ENCODE measurements around the gene TPM1.

Gene TPM1

DNA sequence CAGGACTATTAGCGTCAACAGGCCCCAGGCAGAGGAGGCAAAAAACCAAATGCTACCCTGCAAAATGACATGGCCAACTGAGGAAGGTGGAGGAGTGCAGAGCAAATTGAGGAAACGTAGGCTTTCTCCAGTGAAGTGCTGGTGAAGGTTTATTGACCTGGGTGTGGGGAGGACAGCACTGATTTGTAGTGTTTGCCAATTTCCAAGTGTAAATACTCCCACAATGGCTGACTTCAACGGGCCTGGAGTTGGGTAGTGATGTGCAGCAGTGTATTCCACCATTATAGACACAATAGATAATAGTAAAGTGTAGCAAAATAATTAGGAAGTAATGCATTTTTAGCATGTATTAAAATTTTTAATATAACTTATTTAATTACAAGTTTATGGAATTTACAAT is 32.2 kb upstream of the TPM1 start:
- TF ChIP-seq, protein P1, sequence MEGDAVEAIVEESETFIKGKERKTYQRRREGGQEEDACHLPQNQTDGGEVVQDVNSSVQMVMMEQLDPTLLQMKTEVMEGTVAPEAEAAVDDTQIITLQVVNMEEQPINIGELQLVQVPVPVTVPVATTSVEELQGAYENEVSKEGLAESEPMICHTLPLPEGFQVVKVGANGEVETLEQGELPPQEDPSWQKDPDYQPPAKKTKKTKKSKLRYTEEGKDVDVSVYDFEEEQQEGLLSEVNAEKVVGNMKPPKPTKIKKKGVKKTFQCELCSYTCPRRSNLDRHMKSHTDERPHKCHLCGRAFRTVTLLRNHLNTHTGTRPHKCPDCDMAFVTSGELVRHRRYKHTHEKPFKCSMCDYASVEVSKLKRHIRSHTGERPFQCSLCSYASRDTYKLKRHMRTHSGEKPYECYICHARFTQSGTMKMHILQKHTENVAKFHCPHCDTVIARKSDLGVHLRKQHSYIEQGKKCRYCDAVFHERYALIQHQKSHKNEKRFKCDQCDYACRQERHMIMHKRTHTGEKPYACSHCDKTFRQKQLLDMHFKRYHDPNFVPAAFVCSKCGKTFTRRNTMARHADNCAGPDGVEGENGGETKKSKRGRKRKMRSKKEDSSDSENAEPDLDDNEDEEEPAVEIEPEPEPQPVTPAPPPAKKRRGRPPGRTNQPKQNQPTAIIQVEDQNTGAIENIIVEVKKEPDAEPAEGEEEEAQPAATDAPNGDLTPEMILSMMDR (conservative IDR thresholded peaks at IDR 0.05; ENCODE audit: low read depth, low read length), result no peak
- no peak for DNase-seq (ENCODE audit: low read depth)
- H3K4me3 ChIP-seq (ENCODE audit: low read depth, low read length), result no peak overlapping the region

DNA sequence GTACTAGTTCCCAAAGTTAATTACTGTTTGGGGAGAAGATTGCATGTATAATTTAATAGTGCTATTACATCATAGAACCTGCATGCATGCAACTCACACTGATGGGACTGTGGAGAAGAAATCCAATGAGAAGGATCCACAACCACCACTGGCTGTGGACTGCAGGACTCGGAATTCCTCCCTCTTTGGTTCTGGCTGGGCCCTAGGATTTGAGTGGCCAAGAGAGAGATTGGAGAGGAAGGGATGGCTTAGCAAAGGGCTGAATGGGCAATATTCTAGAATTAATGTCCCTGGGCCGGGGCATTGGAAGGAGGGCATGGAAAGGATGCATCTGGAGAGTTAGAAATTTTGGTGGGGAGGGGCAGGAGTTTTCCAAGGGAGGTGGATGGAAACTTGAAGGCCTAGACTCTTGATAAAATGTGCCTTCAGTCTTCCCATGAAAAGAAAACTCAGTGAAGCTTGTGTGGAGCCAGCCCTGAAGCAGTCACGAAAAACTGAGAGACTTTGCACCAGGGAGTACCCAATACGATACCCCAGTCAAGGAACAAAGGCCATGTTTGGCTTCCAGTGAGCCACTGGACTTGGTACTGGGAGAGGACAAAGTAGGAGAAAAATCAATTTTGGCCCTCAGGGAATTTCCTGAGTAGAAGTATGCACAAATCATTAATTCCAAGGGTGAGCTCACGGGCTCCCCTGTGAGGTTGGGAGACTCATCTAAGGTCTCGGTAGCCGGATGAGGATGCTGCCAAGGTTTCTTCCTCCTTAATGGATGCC is 31.4 kb upstream of the TPM1 start:
- no peak for DNase-seq (ENCODE audit: low read depth)
- no peak overlapping the region for H3K4me3 ChIP-seq (ENCODE audit: low read depth, low read length)
- TF ChIP-seq, protein P1 (conservative IDR thresholded peaks at IDR 0.05; ENCODE audit: low read depth, low read length), result no peak

DNA sequence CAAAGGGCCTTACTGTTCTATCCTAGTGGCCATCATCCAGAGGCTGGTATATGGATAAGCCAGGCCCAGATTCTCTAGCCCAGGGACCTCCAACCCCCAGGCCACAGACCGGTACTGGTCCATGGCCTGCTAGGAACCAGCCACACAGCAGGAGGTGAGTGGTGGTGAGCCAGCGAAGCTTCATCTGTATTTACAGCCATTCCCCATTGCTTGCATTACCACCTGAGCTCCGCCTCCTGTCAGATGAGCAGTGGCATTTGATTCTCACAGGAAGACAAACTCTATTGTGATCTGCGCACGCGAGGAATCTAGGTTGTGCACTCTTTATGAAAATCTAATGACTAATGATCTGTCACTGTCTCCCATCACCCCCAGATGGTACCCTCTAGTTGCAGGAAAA is 30.1 kb upstream of the TPM1 start:
- TF ChIP-seq, protein P1 (conservative IDR thresholded peaks at IDR 0.05; ENCODE audit: low read depth, low read length), result no peak
- no peak overlapping the region for H3K4me3 ChIP-seq (ENCODE audit: low read depth, low read length)
- no peak for DNase-seq (ENCODE audit: low read depth)

DNA sequence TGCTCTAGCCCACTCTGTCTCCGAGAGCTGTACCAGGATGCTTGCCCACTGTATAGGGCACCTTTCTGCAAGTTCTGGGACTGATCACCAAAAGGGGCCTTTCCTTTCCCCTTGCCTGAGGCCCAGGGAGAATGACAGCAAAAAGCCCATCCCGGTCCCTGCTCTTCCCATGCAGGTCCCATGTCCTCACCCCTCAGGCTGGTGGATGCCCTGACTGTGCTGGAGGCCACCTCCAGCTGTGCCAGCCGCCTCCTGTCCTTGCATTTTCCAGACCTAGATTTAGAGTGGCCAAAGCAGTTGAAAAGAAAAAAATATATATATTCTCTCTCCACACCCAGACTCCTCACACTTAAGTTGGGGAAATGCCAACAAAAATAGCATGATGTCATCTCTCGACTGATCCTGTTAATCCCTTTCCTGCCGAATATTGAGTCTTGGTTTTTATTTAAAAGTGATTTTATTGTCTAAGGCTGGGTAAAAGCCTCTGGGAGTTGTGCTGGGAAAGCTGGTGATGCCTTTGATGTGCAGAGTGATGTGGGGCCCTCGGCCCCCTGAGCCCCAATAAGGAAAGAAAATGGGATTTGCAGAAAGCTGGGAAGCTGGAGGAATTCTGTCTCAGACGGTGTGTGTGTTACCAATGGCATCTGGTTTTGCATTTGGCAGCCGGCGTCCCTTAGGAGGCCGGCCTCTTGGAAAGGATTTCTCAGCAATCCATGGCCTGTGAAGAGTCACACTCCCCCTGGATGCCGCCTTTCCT is 29.3 kb upstream of the TPM1 start:
- TF ChIP-seq, protein P1 (conservative IDR thresholded peaks at IDR 0.05; ENCODE audit: low read depth, low read length), result no peak
- DNase-seq (ENCODE audit: low read depth), result peak; percentile 88
- no peak overlapping the region for H3K4me3 ChIP-seq (ENCODE audit: low read depth, low read length)

DNA sequence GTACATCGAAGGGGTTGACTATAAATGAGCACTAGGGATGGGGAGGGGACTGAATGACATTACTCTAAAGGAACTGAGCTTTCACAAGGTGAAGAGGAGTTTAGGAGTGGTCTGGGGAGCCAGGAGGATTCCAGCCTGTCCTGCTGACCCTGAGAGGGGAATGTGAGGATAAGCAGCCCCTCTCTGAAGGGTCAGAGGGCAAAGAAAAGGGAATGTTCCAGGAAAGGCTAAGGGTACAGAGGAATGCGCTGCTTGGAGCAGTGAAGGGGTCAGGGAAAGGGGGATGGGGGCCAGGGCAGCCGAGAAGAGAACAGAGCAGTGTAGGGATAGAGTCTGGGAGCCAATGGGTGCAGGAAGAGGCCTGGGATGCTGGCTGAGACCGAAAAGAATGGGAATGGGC is 28.0 kb upstream of the TPM1 start:
- DNase-seq (ENCODE audit: low read depth), result no peak
- no peak overlapping the region for H3K4me3 ChIP-seq (ENCODE audit: low read depth, low read length)
- TF ChIP-seq, protein P1 (conservative IDR thresholded peaks at IDR 0.05; ENCODE audit: low read depth, low read length), result no peak

DNA sequence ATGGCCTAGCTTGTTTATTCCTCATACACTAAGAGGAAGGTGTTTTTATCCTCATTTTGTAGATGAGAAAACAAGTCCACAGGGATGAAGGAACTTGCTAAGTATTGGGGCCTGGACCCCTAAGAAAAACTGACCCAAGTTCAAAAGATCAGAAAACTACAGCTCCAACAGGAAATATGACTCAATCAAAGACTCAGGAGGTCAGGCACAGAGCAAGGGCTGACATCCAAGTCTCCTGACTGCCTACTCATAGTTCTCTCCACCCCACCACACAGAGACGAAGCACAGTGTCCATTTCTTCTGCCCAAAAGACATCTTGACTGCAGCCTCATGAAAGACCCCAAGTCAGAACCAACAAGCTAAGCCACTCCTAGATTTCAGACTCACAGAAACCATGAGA is 26.9 kb upstream of the TPM1 start:
- H3K4me3 ChIP-seq (ENCODE audit: low read depth, low read length), result no peak overlapping the region
- TF ChIP-seq, protein P1 (conservative IDR thresholded peaks at IDR 0.05; ENCODE audit: low read depth, low read length), result no peak
- peak; percentile 85 for DNase-seq (ENCODE audit: low read depth)

Data from choroid plexus epithelial cell (primary cell).